ENCODE data around the gene GSTA5.
"Not testable (repeated sequence)": the region's sequence is repeated elsewhere in the genome, so short reads cannot be mapped to it uniquely, and the experiment has no call there.

GSTA5 gene

GRCh38 chr6:52834481-52834880 lies 6.1 kb downstream of the GSTA5 start:
- DNase-seq (ENCODE audit: low read depth, low spot score), result no peak

GRCh38 chr6:52830869-52831268 lies 9.7 kb downstream of the GSTA5 start:
- DNase-seq (ENCODE audit: low read depth, low spot score), result not testable (repeated sequence)

DNA sequence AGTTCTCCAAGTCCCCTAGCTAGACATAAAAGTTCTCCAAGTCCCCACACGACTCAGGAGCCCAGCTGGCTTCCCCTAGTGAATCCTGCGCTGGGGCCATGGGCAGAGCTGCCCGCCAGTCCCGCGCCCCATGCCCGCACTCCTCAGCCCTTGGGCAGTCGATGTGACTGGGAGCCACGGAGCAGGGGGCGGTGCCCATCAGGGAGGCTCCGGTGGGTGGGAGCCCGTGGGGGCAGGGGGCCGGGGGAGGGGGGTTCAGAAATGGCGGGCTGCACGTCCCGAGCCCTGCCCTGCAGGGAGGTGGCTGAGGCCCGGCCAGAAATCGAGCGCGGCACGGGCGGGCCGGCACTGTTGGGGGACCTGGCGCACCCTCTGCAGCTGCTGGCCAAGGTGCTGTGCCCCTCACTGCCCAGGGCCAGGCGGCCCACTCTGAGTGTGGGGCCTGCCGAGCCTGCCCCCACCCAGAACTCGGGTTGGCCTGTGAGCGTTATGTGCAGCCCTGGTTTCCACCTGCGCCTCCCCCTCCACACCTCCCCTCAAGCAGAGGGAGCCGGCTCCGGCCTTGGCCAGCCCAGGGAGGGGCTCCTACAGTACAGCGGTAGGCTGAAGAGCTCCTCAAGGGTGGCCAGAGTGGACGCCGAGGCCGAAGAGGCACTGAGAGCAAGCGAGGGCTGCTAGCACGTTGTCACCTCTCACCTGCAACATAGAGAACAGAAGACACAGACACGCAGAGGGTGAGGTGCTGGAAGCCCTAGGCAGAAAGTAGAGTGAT lies 11.4 kb downstream of the GSTA5 start:
- no peak for DNase-seq (ENCODE audit: low read depth, low spot score)

DNA sequence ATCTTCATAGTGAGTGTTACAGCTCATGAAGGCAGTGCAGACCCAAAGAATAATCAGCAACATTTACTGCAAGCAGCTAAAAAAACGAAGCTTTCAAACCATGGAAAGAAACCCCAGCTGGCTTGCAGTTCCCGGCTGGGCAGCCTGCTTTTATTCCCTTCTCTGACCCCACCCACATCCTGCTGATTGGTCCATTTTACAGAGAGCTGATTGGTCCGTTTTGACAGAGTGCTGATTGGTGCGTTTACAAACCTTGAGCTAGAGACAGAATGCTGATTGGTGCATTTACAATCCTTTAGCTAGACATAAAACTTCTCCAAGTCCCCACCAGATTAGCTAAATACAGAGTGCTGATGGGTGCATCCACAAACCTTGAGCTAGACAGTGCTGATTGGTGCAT lies 12.0 kb downstream of the GSTA5 start:
- not testable (repeated sequence) for DNase-seq (ENCODE audit: low read depth, low spot score)

- DNase-seq (ENCODE audit: low read depth, low spot score), result not testable (repeated sequence)
These were observed 13.4 kb downstream of the GSTA5 start for GRCh38 chr6:52827073-52827783.

- no peak for DNase-seq (ENCODE audit: low read depth, low spot score)
These were observed 14.1 kb downstream of the GSTA5 start for GRCh38 chr6:52826513-52826912.

DNA sequence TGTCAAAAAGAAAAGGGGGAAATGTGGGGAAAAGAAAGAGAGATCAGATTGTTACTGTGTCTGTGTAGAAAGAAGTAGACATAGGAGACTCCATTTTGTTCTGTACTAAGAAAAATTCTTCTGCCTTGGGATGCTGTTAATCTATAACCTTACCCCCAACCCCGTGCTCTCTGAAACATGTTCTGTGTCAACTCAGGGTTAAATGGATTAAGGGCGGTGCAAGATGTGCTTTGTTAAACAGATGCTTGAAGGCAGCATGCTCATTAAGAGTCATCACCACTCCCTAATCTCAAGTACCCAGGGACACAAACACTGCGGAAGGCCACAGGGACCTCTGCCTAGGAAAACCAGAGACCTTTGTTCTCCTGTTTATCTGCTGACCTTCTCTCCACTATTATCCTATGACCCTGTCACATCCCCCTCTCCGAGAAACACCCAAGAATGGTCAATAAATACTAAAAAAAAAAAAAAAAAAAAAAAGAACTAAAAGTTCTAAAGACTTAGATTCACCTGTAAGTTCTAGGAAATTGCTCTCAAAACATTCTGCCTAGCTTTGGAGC lies 14.6 kb downstream of the GSTA5 start:
- not testable (repeated sequence) for DNase-seq (ENCODE audit: low read depth, low spot score)

DNA sequence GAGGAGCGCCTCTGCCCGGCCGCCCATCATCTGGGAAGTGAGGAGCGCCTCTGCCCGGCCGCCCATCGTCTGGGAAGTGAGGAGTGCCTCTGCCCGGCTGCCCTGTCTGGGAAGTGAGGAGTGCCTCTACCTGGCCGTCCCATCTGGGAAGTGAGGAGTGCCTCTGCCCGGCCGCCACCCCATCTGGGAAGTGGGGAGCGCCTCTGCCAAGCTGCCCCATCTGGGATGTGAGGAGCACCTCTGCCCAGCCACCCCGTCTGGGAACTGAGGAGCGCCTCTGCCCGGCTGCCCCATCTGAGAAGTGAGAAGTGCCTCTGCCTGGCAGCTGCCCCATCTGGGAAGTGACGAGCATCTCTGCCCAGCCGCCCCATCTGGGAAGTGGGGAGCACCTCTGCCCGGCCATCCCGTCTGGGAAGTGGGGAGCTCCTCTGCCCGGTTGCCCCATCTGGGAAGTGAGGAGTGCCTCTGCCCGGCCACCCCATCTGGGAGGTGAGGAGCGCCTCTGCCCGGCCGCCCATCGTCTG lies 15.3 kb downstream of the GSTA5 start:
- not testable (repeated sequence) for DNase-seq (ENCODE audit: low read depth, low spot score)

DNA sequence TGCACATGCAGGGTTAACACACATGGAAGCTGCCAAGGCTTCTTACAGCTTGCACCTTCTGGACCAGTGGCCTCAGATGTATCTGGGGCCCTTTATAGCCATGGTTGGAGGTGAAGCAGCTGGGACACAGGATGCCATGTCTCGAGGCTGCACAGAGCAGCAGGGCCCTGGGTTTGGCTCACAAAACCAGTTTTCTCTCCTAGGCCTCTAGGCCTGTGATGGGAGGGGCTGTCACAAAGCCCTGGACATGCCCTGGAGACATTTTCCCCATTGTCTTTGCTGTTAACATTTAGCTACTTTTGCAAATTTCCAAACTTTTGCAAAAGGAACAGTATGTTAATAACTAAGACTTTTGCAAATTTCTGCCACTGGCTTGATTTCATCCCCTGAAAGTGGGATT lies 18.8 kb downstream of the GSTA5 start:
- DNase-seq (ENCODE audit: low read depth, low spot score), result peak; percentile 25

DNA sequence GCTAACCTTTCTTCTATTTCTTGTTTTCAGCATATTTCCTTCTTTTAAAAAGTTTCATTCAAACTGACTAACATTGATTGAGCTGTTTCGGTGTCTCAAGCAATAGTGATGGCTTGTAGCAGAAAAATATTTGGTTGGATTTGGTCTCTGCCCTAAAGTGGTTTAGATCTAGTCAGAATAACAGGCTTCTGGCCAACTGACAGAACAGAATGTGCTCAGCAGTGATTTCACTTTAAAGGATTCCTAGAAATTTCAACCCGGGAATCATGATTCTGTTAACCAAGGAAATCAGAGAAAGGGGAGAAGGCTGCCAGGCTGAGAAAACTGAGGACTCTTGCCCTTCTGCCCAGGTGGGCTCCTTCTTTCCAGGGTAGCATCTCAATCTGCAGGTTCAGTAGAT lies 20.4 kb downstream of the GSTA5 start:
- DNase-seq (ENCODE audit: low read depth, low spot score), result no peak

DNA sequence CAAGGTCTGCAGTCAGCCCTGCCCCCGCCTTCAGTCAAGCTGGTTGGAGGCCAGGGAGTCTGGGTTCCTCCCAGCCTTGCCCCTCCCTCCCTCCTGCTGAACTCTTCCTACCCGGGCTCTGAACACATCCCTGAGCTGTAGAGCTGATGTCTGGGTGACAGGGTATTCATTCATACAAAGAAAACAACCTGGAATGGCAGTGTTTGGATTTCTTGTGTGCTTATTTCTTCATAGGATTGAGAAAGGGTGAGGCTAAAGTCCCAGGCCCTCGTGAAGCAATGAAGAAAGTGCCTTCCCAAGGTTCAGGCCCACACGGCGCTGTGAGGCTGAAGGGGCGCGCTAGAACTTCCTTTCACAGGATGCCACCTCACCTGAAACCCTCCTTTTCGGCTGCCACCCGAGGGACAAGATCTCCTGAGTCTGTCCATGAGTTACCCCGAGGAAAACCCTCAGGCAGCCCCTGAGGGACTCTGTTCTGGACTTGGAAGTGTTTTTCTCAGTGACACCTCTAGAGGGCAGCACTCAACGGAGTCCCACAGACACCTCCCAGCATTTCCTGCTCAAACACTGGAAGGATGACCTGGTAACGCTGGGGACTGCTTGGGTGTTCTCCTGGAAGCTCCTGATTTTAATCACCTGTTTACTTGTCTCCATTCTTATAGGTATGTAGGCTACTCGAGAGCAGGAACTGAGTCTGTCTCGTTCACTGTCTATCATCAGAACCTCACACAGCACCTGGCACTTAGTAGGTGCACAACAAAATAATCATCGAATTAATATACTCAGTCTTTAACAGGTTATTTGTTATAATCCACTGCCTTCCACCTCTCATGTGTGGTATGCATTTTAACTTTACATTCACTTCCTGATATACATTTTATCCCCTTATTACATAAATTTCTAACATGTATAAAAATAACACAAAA lies 25.2 kb downstream of the GSTA5 start:
- DNase-seq (ENCODE audit: low read depth, low spot score), result peak; percentile 84

DNA sequence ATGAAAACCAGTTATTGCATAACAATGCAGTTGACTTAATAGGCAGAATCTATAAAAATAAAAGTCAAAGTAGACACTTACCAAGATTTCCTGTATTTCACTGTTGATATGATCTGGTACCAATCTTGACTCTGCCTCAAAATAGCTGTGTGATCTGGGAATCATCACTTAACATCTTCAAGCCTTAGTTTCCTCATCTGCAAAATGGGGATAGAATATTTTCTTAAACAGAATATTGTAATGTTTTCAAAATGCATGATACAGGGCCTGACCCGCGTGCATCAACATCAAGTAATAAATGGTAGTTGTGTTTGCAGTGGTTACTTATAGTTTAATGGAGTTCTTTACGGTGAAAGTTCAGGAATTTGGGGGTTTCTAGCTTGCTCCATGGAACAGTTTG lies 26.1 kb downstream of the GSTA5 start:
- DNase-seq (ENCODE audit: low read depth, low spot score), result not testable (repeated sequence)

DNA sequence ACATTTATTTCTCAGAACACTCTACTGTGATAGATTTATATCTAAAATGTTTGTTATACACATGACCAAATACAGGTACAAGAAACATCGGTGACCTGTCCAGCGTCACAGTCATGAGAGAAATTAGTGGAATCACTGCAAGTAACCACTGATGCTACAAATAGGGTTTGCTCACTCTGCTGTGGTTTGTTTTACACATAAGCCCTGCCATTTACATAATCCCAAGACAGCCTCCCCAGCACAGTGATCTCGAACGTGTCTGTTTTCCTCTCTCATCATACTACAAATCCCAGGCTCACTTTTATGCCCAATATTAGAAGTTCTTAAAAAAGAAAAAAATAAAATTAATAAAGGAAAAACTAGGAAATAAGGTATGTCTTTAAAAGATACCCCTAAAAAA lies 30.8 kb downstream of the GSTA5 start:
- DNase-seq (ENCODE audit: low read depth, low spot score), result not testable (repeated sequence)

GRCh38 chr6:52808660-52809059 lies 32.0 kb downstream of the GSTA5 start:
- no peak for DNase-seq (ENCODE audit: low read depth, low spot score)

- DNase-seq (ENCODE audit: low read depth, low spot score), result peak; percentile 21
These were observed 36.9 kb downstream of the GSTA5 start, which contains the start of gene GSTA1 for GRCh38 chr6:52803668-52804255. TSS of gene GSTA1 (minus strand) at chr6:52803816. CDS start at chr6:52799267, 4,549 bp downstream.

DNA sequence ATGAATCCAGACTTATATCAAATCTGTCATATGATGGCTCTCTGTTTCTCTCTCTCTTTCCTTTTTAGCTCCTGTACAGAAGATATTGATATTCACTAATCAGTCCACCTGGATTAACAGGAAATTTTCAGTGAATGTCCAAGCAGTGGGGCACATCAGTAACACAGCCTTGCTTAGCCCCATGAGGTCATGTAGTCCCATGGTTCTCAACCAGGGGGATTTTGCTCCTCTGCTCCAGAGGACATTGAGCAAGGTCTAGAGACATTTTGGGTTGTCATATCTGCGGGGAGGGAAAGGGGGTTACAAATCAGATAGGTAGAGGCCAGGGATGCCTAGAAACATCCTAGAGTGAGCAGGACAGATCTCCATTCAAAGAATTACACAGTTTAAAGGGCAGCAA lies 37.8 kb downstream of the GSTA5 start:
- DNase-seq (ENCODE audit: low read depth, low spot score), result no peak

GRCh38 chr6:52801188-52801841 lies 39.3 kb downstream of the GSTA5 start:
- no peak for DNase-seq (ENCODE audit: low read depth, low spot score)

- DNase-seq (ENCODE audit: low read depth, low spot score), result not testable (repeated sequence)
These were observed 41.3 kb downstream of the GSTA5 start for GRCh38 chr6:52799272-52799671.

DNA sequence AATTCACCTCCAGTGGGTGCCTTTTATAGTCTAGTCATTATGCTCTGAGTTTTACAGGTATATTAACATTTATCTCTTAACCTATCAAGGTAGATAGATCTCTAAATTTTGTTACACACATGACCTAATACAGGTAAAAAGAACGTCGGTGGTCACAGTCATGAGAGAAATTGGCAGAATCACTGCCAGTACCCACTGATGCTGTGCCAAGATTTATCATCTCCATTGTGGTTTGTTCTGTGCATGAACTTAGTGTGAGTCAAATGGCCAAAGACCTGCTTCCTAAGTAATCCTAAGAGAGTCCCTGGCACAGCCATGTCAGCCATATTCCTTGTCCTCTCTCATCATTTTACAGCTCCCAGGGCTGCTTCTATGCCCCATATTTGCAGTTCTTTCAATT lies 46.2 kb downstream of the GSTA5 start:
- not testable (repeated sequence) for DNase-seq (ENCODE audit: low read depth, low spot score)

GRCh38 chr6:52790861-52791260 lies 49.8 kb downstream of the GSTA5 start:
- DNase-seq (ENCODE audit: low read depth, low spot score), result no peak
